CD4-positive, alpha-beta T cell treated with Interferon alpha-2 for 1 hour (primary cell): ENCODE data around the gene BEST2.
"Not testable (repeated sequence)": the region's sequence is repeated elsewhere in the genome, so short reads cannot be mapped to it uniquely, and the experiment has no call there.

Source experiments
- DNase-seq, 2 donors: peaks; one replicate each; pipeline ENCODE4 v3.0.0-alpha.2; 2020 to 2022

The BEST2 gene

GRCh38 chr19:12788042-12788681, 36.6 kb downstream of the BEST2 start:
- DNase-seq = no peak

- DNase-seq = peak; percentile 82 to 85
These were observed 37.1 kb downstream of the BEST2 start for GRCh38 chr19:12788682-12789097.

DNA sequence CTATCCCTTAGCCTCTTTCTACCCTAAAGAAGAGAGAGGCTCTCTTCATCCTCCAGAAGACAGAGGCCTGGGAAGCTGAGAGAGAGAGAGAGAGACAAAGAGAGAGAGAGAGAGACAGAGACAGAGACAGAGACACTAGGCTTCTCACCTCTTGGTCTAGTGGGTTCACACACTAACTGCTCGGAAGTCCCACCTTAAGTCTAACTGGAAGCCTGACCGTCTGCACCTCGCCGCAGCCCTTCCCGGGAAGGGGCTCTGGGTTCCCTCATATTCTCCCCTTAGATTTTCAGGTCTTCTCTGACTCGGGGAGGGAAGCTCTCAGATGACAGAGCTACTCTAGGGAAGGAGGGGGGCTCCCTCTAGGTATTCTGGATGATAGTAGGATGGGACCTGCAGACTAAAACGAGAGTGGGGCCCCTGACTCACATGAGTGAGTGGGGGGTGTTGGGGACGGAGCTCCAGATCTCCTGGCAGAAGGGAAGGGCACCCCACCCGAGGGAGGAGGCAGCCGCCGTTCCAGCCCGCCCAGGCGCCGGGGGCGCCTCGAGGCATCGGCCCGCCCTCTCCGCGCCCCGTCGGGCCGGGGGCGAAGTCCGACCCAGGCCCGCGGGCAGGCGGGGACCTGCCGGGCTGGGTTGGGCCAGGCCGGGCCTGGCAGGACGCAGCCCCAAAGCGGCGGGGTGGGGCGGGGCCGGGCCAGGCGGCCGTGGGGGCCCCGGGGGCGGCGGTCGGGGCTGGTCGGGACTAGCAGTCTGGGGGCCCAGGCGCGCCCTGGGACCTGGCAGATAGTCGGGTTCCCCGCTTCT, 37.7 kb downstream of the BEST2 start:
- DNase-seq = peak in 1 of 2 donors; percentile 34

DNA sequence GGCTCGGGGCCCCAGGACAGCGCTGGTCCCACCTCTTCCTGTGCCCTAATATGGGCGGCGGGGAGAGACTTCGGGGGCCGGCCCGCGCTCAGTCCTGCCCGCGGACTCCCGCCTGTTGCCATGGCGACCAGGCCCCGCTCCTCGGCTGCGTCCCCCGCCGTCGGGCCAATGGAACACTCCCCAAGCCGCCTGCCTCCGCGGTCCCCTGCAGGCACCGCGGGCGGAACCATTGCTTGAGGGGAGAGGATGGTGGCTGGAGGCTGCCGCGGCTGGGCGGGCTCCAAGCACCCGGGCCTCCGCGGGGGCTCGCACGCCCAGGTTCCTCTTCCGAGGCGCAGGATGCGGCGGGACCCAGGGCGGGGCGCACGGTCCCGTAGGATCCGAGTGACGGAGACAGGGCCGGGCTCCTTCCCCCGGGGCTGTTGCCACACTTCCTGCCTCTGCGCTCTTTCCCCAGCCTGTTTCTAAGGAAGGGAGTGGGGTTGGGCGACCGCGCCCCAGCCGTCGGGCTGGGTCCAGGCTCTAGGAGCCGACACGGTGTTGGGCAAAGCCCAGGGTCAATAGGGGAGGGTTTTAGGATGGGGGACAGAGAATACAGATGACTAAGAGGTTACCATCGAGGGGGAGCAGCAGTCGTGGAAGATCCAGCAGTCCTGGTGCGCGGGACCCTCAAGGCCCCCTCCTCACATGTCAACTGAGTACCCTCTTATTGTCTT, 38.5 kb downstream of the BEST2 start:
- DNase-seq = peak; percentile 98

DNA sequence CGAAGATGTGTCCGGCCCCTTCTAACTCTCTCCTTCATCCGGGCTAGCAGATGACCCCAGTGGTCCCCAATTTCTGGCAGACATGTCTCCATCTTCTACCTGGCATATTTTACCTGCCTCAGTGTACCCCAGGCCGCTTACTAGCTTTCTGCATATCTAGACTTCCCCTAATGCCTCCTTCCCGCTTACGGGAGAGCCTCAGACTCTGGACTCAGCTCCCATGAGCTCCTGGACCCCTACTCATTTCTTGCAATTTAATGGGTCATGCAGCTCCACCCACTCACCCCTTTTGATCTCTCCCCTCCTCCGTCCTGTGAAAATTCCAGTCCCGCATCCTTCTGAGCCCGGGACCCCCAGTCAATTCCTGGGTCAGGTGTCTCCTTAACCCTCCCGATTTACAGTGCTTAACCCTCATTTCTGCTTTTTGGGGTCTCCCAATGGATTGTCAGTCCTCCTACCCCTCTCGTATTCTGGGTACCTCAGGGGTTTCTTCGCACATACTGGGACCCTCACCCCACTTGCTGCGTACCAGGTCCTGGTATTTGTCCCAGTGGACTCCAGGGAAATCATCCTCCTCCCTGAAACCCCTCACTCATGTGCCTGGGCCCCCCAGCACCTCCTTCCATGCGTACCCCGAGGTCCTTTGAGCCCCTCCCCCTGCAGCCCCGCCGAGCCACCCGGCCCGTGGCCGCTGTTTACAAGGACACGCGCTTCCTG, 39.2 kb downstream of the BEST2 start:
- DNase-seq = peak in 1 of 2 donors; percentile 44

DNA sequence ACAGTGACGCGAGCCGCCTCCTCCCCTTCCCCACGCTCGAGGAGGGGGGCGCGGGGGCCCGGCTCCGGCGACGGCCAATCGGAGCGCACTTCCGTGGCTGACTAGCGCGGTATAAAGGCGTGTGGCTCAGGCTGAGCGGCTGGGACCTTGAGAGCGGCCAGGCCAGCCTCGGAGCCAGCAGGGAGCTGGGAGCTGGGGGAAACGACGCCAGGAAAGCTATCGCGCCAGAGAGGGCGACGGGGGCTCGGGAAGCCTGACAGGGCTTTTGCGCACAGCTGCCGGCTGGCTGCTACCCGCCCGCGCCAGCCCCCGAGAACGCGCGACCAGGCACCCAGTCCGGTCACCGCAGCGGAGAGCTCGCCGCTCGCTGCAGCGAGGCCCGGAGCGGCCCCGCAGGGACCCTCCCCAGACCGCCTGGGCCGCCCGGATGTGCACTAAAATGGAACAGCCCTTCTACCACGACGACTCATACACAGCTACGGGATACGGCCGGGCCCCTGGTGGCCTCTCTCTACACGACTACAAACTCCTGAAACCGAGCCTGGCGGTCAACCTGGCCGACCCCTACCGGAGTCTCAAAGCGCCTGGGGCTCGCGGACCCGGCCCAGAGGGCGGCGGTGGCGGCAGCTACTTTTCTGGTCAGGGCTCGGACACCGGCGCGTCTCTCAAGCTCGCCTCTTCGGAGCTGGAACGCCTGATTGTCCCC, 39.9 kb downstream of the BEST2 start, which contains the start of gene JUNB:
JUNB (plus strand) TSS at position 142 of the 706 bp plus-strand sequence; CDS start at position 428, 286 bp downstream.
- peak; percentile 99 for DNase-seq

DNA sequence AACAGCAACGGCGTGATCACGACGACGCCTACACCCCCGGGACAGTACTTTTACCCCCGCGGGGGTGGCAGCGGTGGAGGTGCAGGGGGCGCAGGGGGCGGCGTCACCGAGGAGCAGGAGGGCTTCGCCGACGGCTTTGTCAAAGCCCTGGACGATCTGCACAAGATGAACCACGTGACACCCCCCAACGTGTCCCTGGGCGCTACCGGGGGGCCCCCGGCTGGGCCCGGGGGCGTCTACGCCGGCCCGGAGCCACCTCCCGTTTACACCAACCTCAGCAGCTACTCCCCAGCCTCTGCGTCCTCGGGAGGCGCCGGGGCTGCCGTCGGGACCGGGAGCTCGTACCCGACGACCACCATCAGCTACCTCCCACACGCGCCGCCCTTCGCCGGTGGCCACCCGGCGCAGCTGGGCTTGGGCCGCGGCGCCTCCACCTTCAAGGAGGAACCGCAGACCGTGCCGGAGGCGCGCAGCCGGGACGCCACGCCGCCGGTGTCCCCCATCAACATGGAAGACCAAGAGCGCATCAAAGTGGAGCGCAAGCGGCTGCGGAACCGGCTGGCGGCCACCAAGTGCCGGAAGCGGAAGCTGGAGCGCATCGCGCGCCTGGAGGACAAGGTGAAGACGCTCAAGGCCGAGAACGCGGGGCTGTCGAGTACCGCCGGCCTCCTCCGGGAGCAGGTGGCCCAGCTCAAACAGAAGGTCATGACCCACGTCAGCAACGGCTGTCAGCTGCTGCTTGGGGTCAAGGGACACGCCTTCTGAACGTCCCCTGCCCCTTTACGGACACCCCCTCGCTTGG, 40.7 kb downstream of the BEST2 start:
- peak; percentile 65 to 74 for DNase-seq

GRCh38 chr19:12792853-12793289, 41.3 kb downstream of the BEST2 start:
- no peak for DNase-seq

DNA sequence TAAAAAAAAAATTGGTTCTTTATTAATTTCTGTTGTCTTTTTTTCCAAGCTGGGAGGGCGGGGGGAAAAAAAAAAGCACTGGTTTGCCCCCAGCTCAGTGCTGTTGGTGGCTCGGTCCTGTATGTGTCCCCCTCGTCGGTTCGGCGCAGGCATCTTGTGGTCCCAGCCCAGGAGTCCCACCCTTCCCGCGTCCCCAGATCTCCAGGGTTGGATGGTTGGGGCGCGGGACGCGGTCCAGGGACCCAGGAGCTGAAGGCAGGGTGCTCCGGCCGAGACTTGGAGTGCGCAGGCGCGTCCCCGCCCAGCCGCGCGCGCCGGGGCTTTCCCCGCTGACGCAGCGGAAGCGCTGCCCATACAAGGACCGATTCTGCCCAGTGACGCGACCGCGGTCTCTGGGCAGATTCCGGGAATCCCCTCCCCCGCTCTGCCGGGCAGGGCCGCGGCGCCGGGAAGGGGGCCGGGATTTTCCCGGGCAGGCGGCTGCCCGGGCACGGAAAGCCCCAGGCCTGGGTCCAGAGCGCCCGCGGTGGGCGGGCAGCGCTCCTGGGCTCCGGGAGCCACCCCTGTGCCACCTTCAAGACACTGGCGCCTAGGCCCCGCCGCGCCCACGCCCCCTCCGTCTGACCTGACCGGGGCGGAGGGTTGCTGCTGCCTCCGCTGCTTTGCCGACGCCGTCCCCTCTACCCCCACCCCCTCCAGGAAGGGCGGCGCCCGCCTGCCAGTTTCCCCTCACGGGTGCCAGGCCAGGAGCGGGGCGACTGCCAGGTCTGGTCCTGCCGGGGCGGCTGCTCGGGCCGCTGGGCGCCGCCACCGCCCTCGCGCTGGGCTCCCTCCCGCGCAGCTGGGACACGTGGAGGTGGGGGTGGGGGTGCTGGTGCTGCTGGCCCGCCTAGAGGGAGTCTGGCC, 42.0 kb downstream of the BEST2 start:
- DNase-seq = peak; percentile 96 to 97

GRCh38 chr19:12794196-12794941, 42.8 kb downstream of the BEST2 start:
- peak; percentile 30 to 58 for DNase-seq

DNA sequence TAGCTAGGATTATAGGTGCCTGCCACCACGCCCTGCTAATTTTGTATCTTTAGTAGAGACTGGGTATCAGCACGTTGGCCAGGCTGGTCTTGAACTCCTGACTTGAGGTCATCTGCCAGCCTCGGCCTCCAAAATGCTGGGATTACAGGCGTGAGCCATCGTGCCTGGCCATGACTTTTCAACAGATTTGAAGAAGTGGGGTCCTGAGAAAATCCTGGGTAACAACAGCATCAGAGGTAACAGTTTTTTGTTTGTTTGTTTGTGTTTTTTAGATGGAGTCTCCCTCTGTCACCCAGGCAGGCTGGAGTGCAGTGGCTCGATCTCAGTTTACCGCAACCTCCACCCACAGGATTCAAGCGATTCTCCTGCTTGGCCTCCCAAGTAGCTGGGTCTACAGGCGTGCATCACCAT, 43.4 kb downstream of the BEST2 start:
- no peak for DNase-seq

DNA sequence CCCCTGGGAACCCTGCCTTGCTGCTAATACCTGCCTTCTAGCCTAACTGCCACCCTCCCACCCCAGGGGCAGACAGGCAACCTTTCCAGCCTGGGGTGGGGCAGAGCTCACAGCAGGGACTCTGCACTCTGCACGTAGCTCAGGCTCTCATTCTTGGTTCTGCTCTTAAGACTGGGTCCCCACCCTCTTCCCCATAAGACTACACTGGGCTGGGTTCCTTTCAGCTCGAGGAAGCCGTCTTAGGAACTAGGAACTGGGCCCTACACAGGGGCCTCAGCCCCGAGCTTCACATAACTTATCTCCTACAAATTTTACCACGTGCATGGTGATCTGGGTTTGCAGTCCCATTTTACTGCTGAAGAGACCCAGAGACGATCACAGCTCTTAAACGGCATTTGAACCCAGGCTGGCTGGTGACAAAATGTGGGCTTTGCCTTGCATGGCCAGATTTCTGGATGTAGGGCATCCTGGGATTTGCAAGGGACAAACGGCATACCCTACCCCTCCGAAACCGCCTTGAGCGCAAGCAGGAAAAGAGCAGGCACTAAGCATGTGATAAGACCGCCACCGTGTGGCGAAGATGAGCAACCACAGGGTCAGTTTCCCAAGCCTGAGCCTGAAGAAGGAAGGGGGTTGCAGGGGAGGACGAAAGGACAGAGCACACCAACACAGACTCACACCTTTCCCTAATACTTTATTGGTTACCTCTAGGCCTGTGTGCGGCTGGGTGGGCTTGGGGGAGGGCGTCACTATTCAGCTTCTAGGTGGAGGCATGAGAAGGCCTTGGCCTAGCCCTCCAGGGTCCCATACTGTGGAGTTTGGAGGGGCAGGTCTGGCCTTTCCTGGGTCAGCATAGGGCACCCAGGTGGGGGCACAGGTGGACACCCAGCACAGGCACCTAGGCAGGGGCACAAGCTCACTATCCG, 44.8 kb downstream of the BEST2 start:
- DNase-seq = peak; percentile 75 to 85

DNA sequence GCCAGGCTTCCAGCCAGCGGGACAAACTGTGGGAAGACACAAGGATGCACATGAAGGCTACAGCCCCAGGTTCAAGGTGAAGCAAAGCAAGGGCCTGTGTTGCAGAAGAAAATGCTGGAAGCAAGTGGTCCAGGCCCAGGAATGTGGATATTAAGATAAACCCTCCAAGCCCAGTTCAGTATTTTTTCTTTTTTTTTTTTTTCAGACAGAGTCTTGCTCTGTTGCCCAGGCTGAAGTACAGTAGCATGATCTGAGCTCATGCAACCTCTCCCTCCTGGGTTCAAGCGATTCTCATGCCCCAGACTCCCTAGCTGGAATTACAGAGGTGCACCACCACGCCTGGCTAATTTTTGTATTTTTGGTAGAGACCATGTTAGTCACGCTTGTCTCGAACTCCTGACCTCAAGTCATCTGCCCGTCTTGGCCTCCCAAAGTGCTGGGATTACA, 45.6 kb downstream of the BEST2 start:
- no peak for DNase-seq

- not testable (repeated sequence) for DNase-seq
These were observed 46.0 kb downstream of the BEST2 start for GRCh38 chr19:12797607-12798006.

- DNase-seq = no peak
These were observed 48.3 kb downstream of the BEST2 start for GRCh38 chr19:12799742-12800465.

- DNase-seq = no peak
These were observed 48.8 kb downstream of the BEST2 start for GRCh38 chr19:12800466-12800770.

GRCh38 chr19:12800923-12801465, 49.4 kb downstream of the BEST2 start:
- no peak for DNase-seq
